Measurements from ENCODE around the gene GCA. TPM values are rescaled to one million over a fixed set of nuclear protein-coding genes. Genes with fewer than 3 reads are reported as not detected.

GCA gene
- total RNA-seq, 1 donor from 2014 or later = 64.8 TPM

GRCh38 chr2:162390801-162391200 is 46.9 kb downstream of the GCA start:
- ATAC-seq (no peak), DNase-seq (no peak)
- no peaks in the 10 kb centered on the region for H3K4me1 ChIP-seq
- no peak overlapping the region for H3K4me3 ChIP-seq
- H3K27ac ChIP-seq = no peak overlapping the region
- no peak for TF ChIP-seq CTCF (IDR thresholded peaks at IDR 0.05)
- H3K9me3 ChIP-seq = no peaks in the 10 kb centered on the region
- intact Hi-C loops (cut with DNase I) = no loop called here
- H3K36me3 ChIP-seq = no peaks in the 10 kb centered on the region
- no peaks in the 10 kb centered on the region for H3K27me3 ChIP-seq

- DNase-seq (no peak), ATAC-seq (no peak)
- Histone ChIP-seq H3K27me3 (no peaks in the 10 kb centered on the region), H3K4me1 (no peaks in the 10 kb centered on the region), H3K9me3 (no peaks in the 10 kb centered on the region), H3K36me3 (no peaks in the 10 kb centered on the region), H3K27ac (no peak overlapping the region), H3K4me3 (no peak overlapping the region)
- intact Hi-C loops (cut with DNase I) = no loop called here
- TF ChIP-seq CTCF (IDR thresholded peaks at IDR 0.05) = no peak
Observed at GRCh38 chr2:162400336-162400735, 56.4 kb downstream of the GCA start.

GRCh38 chr2:162401871-162402270 is 57.9 kb downstream of the GCA start:
- Histone ChIP-seq H3K4me3 (no peak overlapping the region), H3K9me3 (no peaks in the 10 kb centered on the region), H3K27ac (no peak overlapping the region), H3K27me3 (no peaks in the 10 kb centered on the region), H3K36me3 (no peaks in the 10 kb centered on the region), H3K4me1 (no peaks in the 10 kb centered on the region)
- DNase-seq (no peak), ATAC-seq (no peak)
- no peak for TF ChIP-seq CTCF (IDR thresholded peaks at IDR 0.05)
- intact Hi-C loops (cut with DNase I) = no loop called here

- DNase-seq (no peak), ATAC-seq (no peak)
- Histone ChIP-seq H3K36me3 (no peaks in the 10 kb centered on the region), H3K27ac (no peak overlapping the region), H3K4me1 (no peaks in the 10 kb centered on the region), H3K9me3 (no peaks in the 10 kb centered on the region), H3K27me3 (peaks cover 1% of the 10 kb centered on the region), H3K4me3 (no peak overlapping the region)
- no peak for TF ChIP-seq CTCF (IDR thresholded peaks at IDR 0.05)
- intact Hi-C loops (cut with DNase I) = no loop called here
Observed at GRCh38 chr2:162403884-162404283, 60.0 kb downstream of the GCA start.

Other genes with a start within 250 kb of the GCA start
- not detected for gene GCG, start 191.9 kb upstream of the GCA start, total RNA-seq
- gene FAP, start 100.7 kb upstream of the GCA start, total RNA-seq = 5.4 TPM
- gene IFIH1, start 25.4 kb upstream of the GCA start, total RNA-seq = 38.1 TPM